ENCODE measurements around the gene FXYD1.

The FXYD1 gene

GRCh38 chr19:35110974-35111373 is 27.6 kb upstream of the FXYD1 start:
- TF ChIP-seq POLR2A (IDR thresholded peaks at IDR 0.05; ENCODE audit: low read depth, low read length) = no peak
- TF ChIP-seq TAF1 (IDR thresholded peaks at IDR 0.05; ENCODE audit: borderline replicate concordance, low read depth, low read length) = no peak
- TF ChIP-seq POLR2AphosphoS5 (IDR thresholded peaks at IDR 0.05; ENCODE audit: low read depth, low read length) = no peak
- no peak for DNase-seq (ENCODE audit: insufficient read length)
- no peak for FAIRE-seq

- DNase-seq (ENCODE audit: insufficient read length) (no peak), FAIRE-seq (no peak)
- TF ChIP-seq TAF1 (IDR thresholded peaks at IDR 0.05; ENCODE audit: borderline replicate concordance, low read depth, low read length) = no peak
- TF ChIP-seq POLR2A (IDR thresholded peaks at IDR 0.05; ENCODE audit: low read depth, low read length) = no peak
Measured at GRCh38 chr19:35112995-35113688, 25.5 kb upstream of the FXYD1 start.

- DNase-seq (ENCODE audit: insufficient read length) (peak; percentile 86), FAIRE-seq (peak; percentile 70)
- TF ChIP-seq TAF1 (IDR thresholded peaks at IDR 0.05; ENCODE audit: borderline replicate concordance, low read depth, low read length) (no peak), POLR2A (IDR thresholded peaks at IDR 0.05; ENCODE audit: low read depth, low read length) (no peak), POLR2AphosphoS5 (IDR thresholded peaks at IDR 0.05; ENCODE audit: low read depth, low read length) (no peak)
Measured at GRCh38 chr19:35114353-35115176, 24.1 kb upstream of the FXYD1 start.

- no peak for FAIRE-seq
- no peak for TF ChIP-seq POLR2A (IDR thresholded peaks at IDR 0.05; ENCODE audit: low read depth, low read length)
- no peak for TF ChIP-seq POLR2AphosphoS5 (IDR thresholded peaks at IDR 0.05; ENCODE audit: low read depth, low read length)
- TF ChIP-seq TAF1 (IDR thresholded peaks at IDR 0.05; ENCODE audit: borderline replicate concordance, low read depth, low read length) = no peak
- no peak for DNase-seq (ENCODE audit: insufficient read length)
Measured at GRCh38 chr19:35115177-35115951, 23.3 kb upstream of the FXYD1 start, which contains the start of gene FXYD3. FXYD3 (plus strand) TSS chr19:35115823; CDS start chr19:35119377, 3,554 bp downstream.

- DNase-seq (ENCODE audit: insufficient read length) (no peak), FAIRE-seq (no peak)
- TF ChIP-seq POLR2AphosphoS5 (IDR thresholded peaks at IDR 0.05; ENCODE audit: low read depth, low read length) = no peak
- TF ChIP-seq TAF1 (IDR thresholded peaks at IDR 0.05; ENCODE audit: borderline replicate concordance, low read depth, low read length) = no peak
- TF ChIP-seq POLR2A (IDR thresholded peaks at IDR 0.05; ENCODE audit: low read depth, low read length) = no peak
Measured at GRCh38 chr19:35116072-35116801, 22.4 kb upstream of the FXYD1 start.

- FAIRE-seq (no peak), DNase-seq (ENCODE audit: insufficient read length) (no peak)
Measured at GRCh38 chr19:35117116-35117515, 21.5 kb upstream of the FXYD1 start.

GRCh38 chr19:35117799-35118198 is 20.8 kb upstream of the FXYD1 start:
- DNase-seq (ENCODE audit: insufficient read length) (no peak), FAIRE-seq (no peak)
- no peak for TF ChIP-seq POLR2A (IDR thresholded peaks at IDR 0.05; ENCODE audit: low read depth, low read length)
- TF ChIP-seq TAF1 (IDR thresholded peaks at IDR 0.05; ENCODE audit: borderline replicate concordance, low read depth, low read length) = no peak
- no peak for TF ChIP-seq POLR2AphosphoS5 (IDR thresholded peaks at IDR 0.05; ENCODE audit: low read depth, low read length)

More at GRCh38 chr19:35117116-35117515, 21.5 kb upstream of the FXYD1 start:
- no peak for TF ChIP-seq POLR2AphosphoS5 (IDR thresholded peaks at IDR 0.05; ENCODE audit: low read depth, low read length)
- TF ChIP-seq POLR2A (IDR thresholded peaks at IDR 0.05; ENCODE audit: low read depth, low read length) = no peak
- no peak for TF ChIP-seq TAF1 (IDR thresholded peaks at IDR 0.05; ENCODE audit: borderline replicate concordance, low read depth, low read length)

- DNase-seq (ENCODE audit: insufficient read length) = no peak
- no peak for TF ChIP-seq POLR2AphosphoS5 (IDR thresholded peaks at IDR 0.05; ENCODE audit: low read depth, low read length)
- no peak for TF ChIP-seq POLR2A (IDR thresholded peaks at IDR 0.05; ENCODE audit: low read depth, low read length)
- no peak for TF ChIP-seq TAF1 (IDR thresholded peaks at IDR 0.05; ENCODE audit: borderline replicate concordance, low read depth, low read length)
- FAIRE-seq = no peak
Measured at GRCh38 chr19:35118268-35119020, 20.2 kb upstream of the FXYD1 start.

- no peak for DNase-seq (ENCODE audit: insufficient read length)
- no peak for FAIRE-seq
- TF ChIP-seq POLR2AphosphoS5 (IDR thresholded peaks at IDR 0.05; ENCODE audit: low read depth, low read length) (no peak), TAF1 (IDR thresholded peaks at IDR 0.05; ENCODE audit: borderline replicate concordance, low read depth, low read length) (no peak), POLR2A (IDR thresholded peaks at IDR 0.05; ENCODE audit: low read depth, low read length) (no peak)
Measured at GRCh38 chr19:35119091-35119490, 19.5 kb upstream of the FXYD1 start.

- no peak for FAIRE-seq
- DNase-seq (ENCODE audit: insufficient read length) = no peak
- TF ChIP-seq TAF1 (IDR thresholded peaks at IDR 0.05; ENCODE audit: borderline replicate concordance, low read depth, low read length) (no peak), POLR2A (IDR thresholded peaks at IDR 0.05; ENCODE audit: low read depth, low read length) (no peak), POLR2AphosphoS5 (IDR thresholded peaks at IDR 0.05; ENCODE audit: low read depth, low read length) (no peak)
Measured at GRCh38 chr19:35119578-35120155, 19.0 kb upstream of the FXYD1 start.

Data from GM12892 (cell line).